Testis (tissue), 3 donors: Measurements from ENCODE around the gene IQCC. TPM values are rescaled to one million over a fixed set of nuclear protein-coding genes. Genes with fewer than 3 reads are reported as not detected.

Experiments used
- DNase-seq: peaks from one replicate; pipeline ENCODE4 v3.0.0-alpha.2; 2019
- H3K27ac ChIP-seq, 2 donors: fragments of 200-600 bp; sonication (generic); one replicate each; pipeline ENCODE4 v1.5.1; 2019
- H3K27me3 ChIP-seq: fragments of 200-600 bp; sonication (generic); one replicate; pipeline ENCODE4 v1.5.1; 2019
- H3K36me3 ChIP-seq: fragments of 200-600 bp; sonication (generic); one replicate; pipeline ENCODE4 v1.5.1; 2017; ENCODE audit warnings: low read depth; ENCODE audit errors: missing control alignments
- H3K4me1 ChIP-seq: fragments of 200-600 bp; sonication (generic); one replicate; pipeline ENCODE4 v1.5.1; 2019
- H3K4me3 ChIP-seq, 2 donors: fragments of 200-600 bp; sonication (generic); one replicate each; pipeline ENCODE4 v1.5.1; 2017 to 2019
- H3K9me3 ChIP-seq: fragments of 200-600 bp; sonication (generic); one replicate; pipeline ENCODE4 v1.5.1; 2017
- CTCF ChIP-seq, 3 experiments: fragments of 450-650 bp in 2 of 3; fragments of 200-600 bp in 1 of 3; sonication (generic) in 1 of 3; IDR thresholded peaks; one replicate each; pipeline ENCODE4 v1.5.1; 2016 to 2019; ENCODE audit warnings: antibody characterized with exemption in 3 of 3, mild to moderate bottlenecking in 2 of 3, moderate library complexity in 1 of 3
- POLR2A ChIP-seq: fragments of 450-650 bp; IDR thresholded peaks from one replicate; pipeline ENCODE4 v1.6.1; 2017; ENCODE audit warnings: antibody characterized with exemption, mild to moderate bottlenecking, moderate library complexity
- WGBS, 2 donors: methylation state at CpG; one replicate each; pipeline ENCODE4 v1.1.5; 2018; 5-methylcytosine and 5-hydroxymethylcytosine counted together
- intact Hi-C: fragments of 100-400 bp; cut with DNase I; formaldehyde crosslinking; loops from one replicate; pipeline ENCODE4 v1.15.1; 2023; ENCODE audit warnings: low total_unique reads
- polyA plus RNA-seq: library from polyadenylated mRNA; stranded (reverse); fragments of 350-450 nt; fragmentation: Illumina TruSeq; extraction: RNeasy Lipid Tissue Mini Kit (QIAGEN cat#74804); gene quantifications from one replicate; pipeline ENCODE4 v1.2.3, GENCODE V29; 2014; ENCODE audit warnings: low read depth, low replicate concordance; ENCODE audit not compliant: insufficient read depth
- total RNA-seq, 2 donors: library from RNA; depleted of rRNA; stranded (reverse); fragments of >200 nt; gene quantifications; one replicate each; pipeline ENCODE4 v1.2.3, GENCODE V29; 2016

The IQCC gene
- total and polyA plus RNA-seq, 3 donors from 2014 or later = 11.9 to 21.6 (median 16.3) TPM

GRCh38 chr1:32199043-32199716, 6.3 kb upstream of the IQCC start:
- Histone ChIP-seq H3K36me3 (no peaks in the 10 kb centered on the region), H3K27ac (peak overlapping the region; percentile 71 to 94), H3K9me3 (no peaks in the 10 kb centered on the region), H3K27me3 (no peaks in the 10 kb centered on the region), H3K4me1 (peaks cover 36% of the 10 kb centered on the region), H3K4me3 (no peak overlapping the region)
- intact Hi-C loops = no loop called here
- no peak for DNase-seq
- 71 to 80% methylated on average over 1 to 4 of the region's 4 CpGs for WGBS, 2 donors
- TF ChIP-seq POLR2A = no peak
- no peak for TF ChIP-seq CTCF (IDR thresholded peaks at IDR 0.05)

GRCh38 chr1:32199717-32200072, 5.8 kb upstream of the IQCC start:
- Histone ChIP-seq H3K27ac (peak overlapping the region; percentile 71 to 94), H3K36me3 (no peaks in the 10 kb centered on the region), H3K9me3 (no peaks in the 10 kb centered on the region), H3K27me3 (no peaks in the 10 kb centered on the region), H3K4me1 (peaks cover 40% of the 10 kb centered on the region), H3K4me3 (no peak overlapping the region)
- 40 to 41% methylated on average over 1 to 6 of the region's 6 CpGs for WGBS, 2 donors
- DNase-seq = peak; percentile 78
- TF ChIP-seq CTCF (IDR thresholded peaks at IDR 0.05) (no peak), POLR2A (no peak)
- intact Hi-C loops = no loop called here

- intact Hi-C loops = no loop called here
- Histone ChIP-seq H3K36me3 (no peaks in the 10 kb centered on the region), H3K4me1 (peaks cover 44% of the 10 kb centered on the region), H3K27me3 (no peaks in the 10 kb centered on the region), H3K4me3 (peak within 1 kb of the TSS; percentile 63 to 68), H3K27ac (peak within 1 kb of the TSS; percentile 71 to 94), H3K9me3 (no peaks in the 10 kb centered on the region)
- WGBS, 2 donors = 0 to 1% methylated on average over 13 to 34 of the region's 34 CpGs
- TF ChIP-seq POLR2A (no peak), CTCF (IDR thresholded peaks at IDR 0.05) (no peak)
- DNase-seq = peak; percentile 73
These were observed 5.1 kb upstream of the IQCC start, which contains the start of gene CCDC28B for GRCh38 chr1:32200226-32201010. Gene CCDC28B, plus strand, starts transcription at chr1:32200595. Its CDS starts 1,341 bp downstream, at chr1:32201936.

- TF ChIP-seq CTCF (IDR thresholded peaks at IDR 0.05) (no peak), POLR2A (no peak)
- DNase-seq = peak; percentile 90
- Histone ChIP-seq H3K9me3 (no peaks in the 10 kb centered on the region), H3K27me3 (no peaks in the 10 kb centered on the region), H3K27ac (peak overlapping the region; percentile 71 to 94), H3K4me1 (peaks cover 50% of the 10 kb centered on the region), H3K36me3 (no peaks in the 10 kb centered on the region), H3K4me3 (peak overlapping the region; percentile 63 to 68)
- intact Hi-C loops = no loop called here
- 4 to 7% methylated on average over 8 to 26 of the region's 26 CpGs for WGBS, 2 donors
These were observed 4.2 kb upstream of the IQCC start for GRCh38 chr1:32201011-32201855.
